ENCODE results near the gene CNMD. TPM values are rescaled to one million over a fixed set of nuclear protein-coding genes. Genes with fewer than 3 reads are reported as not detected.

The CNMD gene
- total RNA-seq, 6 donors from 2014 or later, result 0.24 to 0.46 TPM; not detected in 4

GRCh38 chr13:52779103-52779502, 39.5 kb upstream of the CNMD start:
- TF ChIP-seq CTCF (IDR thresholded peaks at IDR 0.05) (no peak), POLR2A (IDR thresholded peaks at IDR 0.05) (no peak), EP300 (IDR thresholded peaks at IDR 0.05) (no peak), POLR2AphosphoS5 (IDR thresholded peaks at IDR 0.05) (no peak)
- Histone ChIP-seq H3K9me3 (no peaks in the 10 kb centered on the region), H3K36me3 (no peaks in the 10 kb centered on the region), H3K4me1 (no peaks in the 10 kb centered on the region), H3K27ac (no peak overlapping the region), H3K4me3 (no peak overlapping the region), H3K27me3 (no peaks in the 10 kb centered on the region)
- DNase-seq, result no peak
- 58 to 63% methylated on average over 11 of the region's 11 CpGs for WGBS, 2 donors
- no peak for ATAC-seq (ENCODE audit: low FRiP score in 2 of 2)

- Histone ChIP-seq H3K4me1 (no peaks in the 10 kb centered on the region), H3K36me3 (no peaks in the 10 kb centered on the region), H3K4me3 (no peak overlapping the region), H3K27ac (no peak overlapping the region), H3K9me3 (no peaks in the 10 kb centered on the region), H3K27me3 (no peaks in the 10 kb centered on the region)
- ATAC-seq (ENCODE audit: low FRiP score in 2 of 2) (no peak), DNase-seq (no peak)
- 73 to 75% methylated on average over 3 of the region's 3 CpGs for WGBS, 2 donors
- TF ChIP-seq EP300 (IDR thresholded peaks at IDR 0.05) (no peak), POLR2AphosphoS5 (IDR thresholded peaks at IDR 0.05) (no peak), POLR2A (IDR thresholded peaks at IDR 0.05) (no peak), CTCF (IDR thresholded peaks at IDR 0.05) (no peak)
These were observed 37.1 kb upstream of the CNMD start for GRCh38 chr13:52776726-52777125.

GRCh38 chr13:52775511-52775910, 35.9 kb upstream of the CNMD start:
- H3K27ac ChIP-seq, result no peak overlapping the region
- DNase-seq (no peak), ATAC-seq (ENCODE audit: low FRiP score in 2 of 2) (no peak)
- TF ChIP-seq EP300 (IDR thresholded peaks at IDR 0.05), result no peak
- TF ChIP-seq POLR2AphosphoS5 (IDR thresholded peaks at IDR 0.05), result no peak
- TF ChIP-seq CTCF (IDR thresholded peaks at IDR 0.05), result no peak
- no peak for TF ChIP-seq POLR2A (IDR thresholded peaks at IDR 0.05)
- no peaks in the 10 kb centered on the region for H3K27me3 ChIP-seq
- 70 to 72% methylated on average over 5 of the region's 5 CpGs for WGBS, 2 donors
- no peaks in the 10 kb centered on the region for H3K9me3 ChIP-seq
- H3K36me3 ChIP-seq, result no peaks in the 10 kb centered on the region
- H3K4me3 ChIP-seq, result no peak overlapping the region
- H3K4me1 ChIP-seq, result no peaks in the 10 kb centered on the region

DNA sequence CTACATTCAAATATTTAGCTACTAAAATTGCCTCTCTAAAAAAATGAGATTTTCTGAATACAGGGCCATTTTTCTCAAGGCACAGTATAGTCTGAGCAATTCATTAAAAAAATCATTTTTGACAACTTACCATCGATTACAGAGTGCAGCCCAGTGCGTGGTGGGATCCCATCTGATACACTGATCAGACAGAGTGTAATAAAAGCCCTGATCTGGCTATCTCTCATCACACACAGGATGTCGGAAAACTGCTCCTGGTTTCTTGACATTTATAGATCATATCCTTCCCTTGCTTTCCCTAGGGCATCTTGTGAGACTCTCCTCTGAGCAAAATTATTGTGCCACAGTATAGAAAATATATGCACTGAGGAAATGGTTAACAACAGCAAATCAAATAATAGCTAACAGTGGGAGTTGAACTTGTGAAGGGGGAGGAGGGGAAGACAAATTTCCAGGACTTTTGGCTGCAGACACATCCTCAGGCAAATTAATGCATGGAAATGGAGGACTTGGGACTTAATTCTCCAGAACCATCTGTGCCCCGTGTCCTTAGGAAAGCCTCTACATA, 28.4 kb upstream of the CNMD start:
- ATAC-seq (ENCODE audit: low FRiP score in 2 of 2), result no peak
- Histone ChIP-seq H3K9me3 (no peaks in the 10 kb centered on the region), H3K27me3 (no peaks in the 10 kb centered on the region), H3K27ac (no peak overlapping the region), H3K4me1 (no peaks in the 10 kb centered on the region), H3K4me3 (no peak overlapping the region), H3K36me3 (no peaks in the 10 kb centered on the region)
- WGBS, 2 donors, result 74 to 75% methylated on average over 4 of the region's 4 CpGs
- TF ChIP-seq EP300 (IDR thresholded peaks at IDR 0.05), result no peak
- TF ChIP-seq CTCF (IDR thresholded peaks at IDR 0.05), result no peak
- no peak for TF ChIP-seq POLR2AphosphoS5 (IDR thresholded peaks at IDR 0.05)
- TF ChIP-seq POLR2A (IDR thresholded peaks at IDR 0.05), result no peak
- no peak for DNase-seq
